GM18498 (cell line): ENCODE measurements around the gene SEMA4G.

Experiments used
- ATAC-seq: cut with Tn5 transposase; IDR thresholded peaks from one replicate; pipeline ENCODE4 v1.9.1; 2021; ENCODE audit warnings: mild to moderate bottlenecking, moderate library complexity; ENCODE audit not compliant: unreplicated experiment

The SEMA4G gene

DNA sequence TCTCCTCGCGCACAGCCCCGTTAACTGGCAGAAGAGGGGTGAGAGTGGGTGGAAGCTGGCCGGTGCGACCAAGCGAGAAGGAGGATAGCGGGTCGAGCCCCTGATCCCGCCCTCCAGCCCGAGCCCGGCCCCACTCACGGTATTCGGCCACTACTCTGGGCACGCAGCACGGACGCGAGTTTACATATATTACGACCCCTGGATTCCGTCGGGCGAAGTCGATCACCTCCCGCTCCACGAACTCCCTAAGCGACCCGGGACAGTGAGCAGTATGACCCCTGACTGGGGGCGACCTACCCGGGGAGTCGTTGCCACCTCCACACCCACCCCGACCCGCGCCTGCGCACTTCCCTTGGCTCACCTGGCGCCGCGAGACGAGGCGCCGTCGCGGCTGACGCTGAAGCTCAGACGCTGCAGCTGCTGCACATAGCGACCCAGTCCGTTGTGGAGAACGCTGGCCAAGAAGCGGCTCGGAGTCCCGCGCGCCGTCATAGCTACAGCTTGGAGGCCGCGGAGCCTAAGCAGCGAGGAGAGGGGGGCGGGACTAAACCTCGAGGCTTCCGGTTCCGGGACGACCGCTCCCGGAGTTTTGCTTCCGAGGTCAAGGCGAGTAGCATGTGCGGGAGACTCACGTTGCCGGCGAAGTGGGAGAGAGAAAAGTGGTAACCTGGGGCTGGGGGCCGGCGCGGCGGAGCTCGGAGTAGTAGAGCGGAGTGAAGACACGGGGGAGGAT, 17.8 kb downstream of the SEMA4G start, which contains the start of the genes MRPL43 and TWNK:
Gene MRPL43 (minus strand): TSS at position 546 of the 733 bp plus-strand sequence. CDS start 54 bp downstream, at position 492.
Gene TWNK (plus strand): TSS at position 592 of the 733 bp plus-strand sequence. CDS start 668 bp downstream, outside the sequence.
- ATAC-seq = peak; percentile 87

DNA sequence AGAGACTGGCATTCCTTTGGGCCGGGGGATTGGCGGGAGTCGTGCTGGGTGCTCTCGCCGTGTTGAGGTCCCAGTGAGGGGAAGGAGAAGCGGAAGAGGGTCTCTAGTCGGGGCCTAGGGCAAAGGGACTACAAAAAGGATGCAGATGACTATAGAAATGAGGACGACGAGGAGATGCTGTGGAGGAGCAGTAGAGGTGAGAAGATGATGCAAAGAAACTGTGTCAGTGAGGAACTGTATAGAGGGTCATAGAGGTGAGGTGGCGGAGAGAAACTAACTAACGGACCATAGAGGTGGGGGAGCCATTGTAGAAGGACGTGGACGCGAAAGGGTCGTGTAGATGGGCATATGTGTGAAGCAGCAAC, 18.4 kb downstream of the SEMA4G start:
- ATAC-seq = no peak

DNA sequence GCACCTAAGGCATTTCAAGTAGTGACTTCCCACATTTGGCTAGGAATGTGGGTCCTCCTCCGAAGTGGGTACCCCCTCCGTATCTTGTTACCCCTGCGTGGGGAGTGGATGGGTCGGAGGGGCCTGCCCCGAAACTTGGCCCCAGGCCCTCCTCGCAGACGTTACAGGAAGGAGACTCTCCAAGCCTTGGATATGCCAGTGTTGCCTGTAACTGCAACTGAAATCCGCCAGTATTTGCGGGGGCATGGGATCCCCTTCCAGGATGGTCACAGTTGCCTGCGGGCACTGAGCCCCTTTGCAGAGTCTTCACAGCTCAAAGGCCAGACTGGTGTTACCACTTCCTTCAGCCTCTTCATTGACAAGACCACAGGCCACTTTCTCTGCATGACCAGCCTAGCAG, 18.9 kb downstream of the SEMA4G start:
- ATAC-seq = no peak

DNA sequence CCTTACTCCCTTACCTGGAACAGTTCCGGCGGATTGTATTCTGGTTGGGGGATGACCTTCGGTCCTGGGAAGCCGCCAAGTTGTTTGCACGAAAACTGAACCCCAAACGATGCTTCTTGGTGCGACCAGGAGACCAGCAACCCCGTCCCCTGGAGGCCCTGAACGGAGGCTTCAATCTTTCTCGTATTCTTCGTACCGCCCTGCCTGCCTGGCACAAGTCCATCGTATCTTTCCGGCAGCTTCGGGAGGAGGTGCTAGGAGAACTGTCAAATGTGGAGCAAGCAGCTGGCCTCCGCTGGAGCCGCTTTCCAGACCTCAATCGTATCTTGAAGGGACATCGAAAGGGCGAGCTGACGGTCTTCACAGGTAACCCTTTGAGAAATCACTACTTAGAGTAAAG, 19.8 kb downstream of the SEMA4G start:
- no peak for ATAC-seq

DNA sequence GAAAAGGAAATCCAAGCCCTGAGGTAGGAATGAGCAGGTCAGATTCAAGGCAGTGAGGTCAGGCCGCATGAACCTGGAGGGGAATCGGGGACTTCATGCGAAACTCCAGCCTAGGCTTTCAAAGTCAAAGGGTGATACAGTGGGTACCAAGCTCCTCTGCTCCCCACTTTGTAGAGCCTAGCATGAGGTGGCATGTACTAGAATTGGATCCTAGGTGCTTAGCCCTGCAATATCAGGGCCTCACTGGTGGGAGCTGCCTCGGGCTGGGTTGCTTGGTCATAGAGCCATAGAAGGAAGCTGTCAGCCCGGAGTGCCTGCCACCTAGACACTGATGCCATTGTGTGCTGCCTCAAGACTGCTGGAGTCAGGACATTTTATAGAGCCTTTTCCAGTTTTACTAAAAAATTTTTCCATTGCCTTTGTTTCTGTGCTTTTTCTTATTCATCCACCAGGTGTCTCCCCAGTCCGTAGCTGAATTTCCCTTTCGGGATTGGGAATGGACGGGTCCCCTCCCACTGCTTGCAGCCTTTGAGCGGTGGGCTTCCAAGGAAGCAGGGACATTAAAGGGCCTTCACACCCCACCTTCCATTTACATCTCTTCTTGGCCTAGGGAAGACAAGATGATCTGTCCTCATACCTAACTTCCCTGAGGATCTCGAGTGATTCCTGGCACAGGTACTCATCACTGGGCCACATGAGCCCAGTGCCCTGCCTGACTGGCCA, 24.8 kb downstream of the SEMA4G start:
- no peak for ATAC-seq

DNA sequence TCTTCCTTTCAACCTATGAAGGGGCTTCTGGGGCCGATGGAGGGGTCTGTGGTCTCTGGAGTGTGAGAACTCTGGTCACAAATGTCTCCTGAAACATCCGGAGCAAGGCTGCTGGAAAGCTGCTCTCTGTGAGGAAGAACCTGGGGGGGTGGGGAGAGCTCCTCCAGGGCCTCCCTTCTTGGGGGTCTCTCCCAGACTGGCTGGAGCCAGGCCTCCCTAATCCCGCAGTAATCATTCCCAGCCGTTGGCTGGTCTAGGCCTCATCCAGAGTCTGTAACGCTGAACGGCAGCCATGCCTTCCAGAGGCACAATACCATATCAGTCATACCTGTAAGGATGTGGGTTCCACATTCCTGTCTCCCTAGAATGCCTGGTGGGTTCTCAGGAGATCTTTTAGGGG, 25.9 kb downstream of the SEMA4G start:
- ATAC-seq = no peak

DNA sequence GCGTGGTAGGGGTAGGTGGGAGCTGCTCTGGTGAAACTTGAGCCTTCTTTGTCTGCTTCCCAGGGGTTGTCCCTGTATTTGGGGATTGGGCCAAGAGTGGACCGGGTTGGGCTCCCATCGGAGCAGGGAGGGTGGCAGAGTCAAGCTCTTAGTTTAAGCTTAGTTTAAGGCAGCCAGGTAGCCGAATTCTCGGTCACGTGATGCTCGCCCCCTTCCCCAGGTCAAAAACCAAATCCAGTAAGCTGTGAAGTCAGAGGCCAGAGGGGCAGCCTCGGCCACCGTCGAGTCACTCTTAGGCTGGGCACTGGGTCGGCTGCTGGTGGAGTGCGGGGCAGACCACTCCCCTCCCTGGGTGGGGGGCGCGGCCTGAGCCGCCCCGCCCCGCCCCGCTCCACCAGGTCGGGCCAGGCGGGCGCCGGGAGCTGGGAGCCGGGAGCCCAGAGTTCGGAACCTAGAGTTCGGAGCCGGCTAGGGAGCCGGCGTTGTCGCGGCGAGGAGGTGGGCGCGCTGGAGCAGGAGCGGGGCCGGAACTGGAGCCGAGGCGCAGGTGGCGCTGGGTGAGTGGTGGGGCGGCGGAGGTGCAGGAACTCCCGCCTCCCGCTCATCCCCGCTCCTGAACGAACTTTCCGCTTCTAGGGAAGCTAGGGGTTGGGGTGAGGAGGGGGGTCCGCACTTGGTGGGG, 27.5 kb downstream of the SEMA4G start:
- ATAC-seq = peak; percentile 28

DNA sequence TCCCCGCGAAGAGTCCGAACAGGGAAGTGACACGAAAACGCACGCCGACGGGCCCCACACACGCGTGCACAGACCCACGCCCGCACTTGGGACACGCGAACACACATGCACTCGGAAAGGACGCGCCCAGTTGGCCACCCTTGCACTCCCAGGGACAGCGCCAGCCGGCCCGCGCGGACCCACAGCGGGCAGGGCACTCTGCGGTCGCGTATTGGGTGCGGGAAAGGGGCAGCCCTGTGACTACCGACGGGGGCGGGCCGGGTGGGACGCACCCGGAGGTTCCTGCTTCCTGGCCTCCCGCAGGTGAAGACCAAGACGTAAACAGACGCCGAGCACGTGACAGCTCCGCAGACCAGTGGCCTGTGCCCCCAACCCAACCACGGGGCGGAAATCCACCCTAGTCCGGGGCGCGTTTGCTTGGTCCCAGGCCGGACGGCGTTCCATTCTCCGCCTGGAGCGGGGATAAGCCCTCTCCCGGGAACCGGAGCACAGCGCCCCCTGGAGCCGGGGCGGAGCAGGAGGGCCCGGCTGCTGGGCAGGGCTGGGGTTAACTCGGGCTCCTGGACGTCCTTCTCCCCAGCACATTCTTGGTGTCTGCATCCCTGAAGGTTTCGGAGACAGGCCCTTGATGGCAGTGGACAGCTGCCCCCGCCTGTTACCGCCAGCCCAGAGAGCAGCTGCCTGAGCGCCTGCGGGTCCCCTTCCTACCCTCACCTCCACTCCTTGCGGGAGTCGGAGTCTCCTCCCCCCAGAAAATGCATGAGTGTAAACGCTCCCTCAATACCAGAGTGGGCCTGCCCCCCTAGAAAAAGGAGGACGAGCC, 28.3 kb downstream of the SEMA4G start:
- peak; percentile 38 for ATAC-seq

DNA sequence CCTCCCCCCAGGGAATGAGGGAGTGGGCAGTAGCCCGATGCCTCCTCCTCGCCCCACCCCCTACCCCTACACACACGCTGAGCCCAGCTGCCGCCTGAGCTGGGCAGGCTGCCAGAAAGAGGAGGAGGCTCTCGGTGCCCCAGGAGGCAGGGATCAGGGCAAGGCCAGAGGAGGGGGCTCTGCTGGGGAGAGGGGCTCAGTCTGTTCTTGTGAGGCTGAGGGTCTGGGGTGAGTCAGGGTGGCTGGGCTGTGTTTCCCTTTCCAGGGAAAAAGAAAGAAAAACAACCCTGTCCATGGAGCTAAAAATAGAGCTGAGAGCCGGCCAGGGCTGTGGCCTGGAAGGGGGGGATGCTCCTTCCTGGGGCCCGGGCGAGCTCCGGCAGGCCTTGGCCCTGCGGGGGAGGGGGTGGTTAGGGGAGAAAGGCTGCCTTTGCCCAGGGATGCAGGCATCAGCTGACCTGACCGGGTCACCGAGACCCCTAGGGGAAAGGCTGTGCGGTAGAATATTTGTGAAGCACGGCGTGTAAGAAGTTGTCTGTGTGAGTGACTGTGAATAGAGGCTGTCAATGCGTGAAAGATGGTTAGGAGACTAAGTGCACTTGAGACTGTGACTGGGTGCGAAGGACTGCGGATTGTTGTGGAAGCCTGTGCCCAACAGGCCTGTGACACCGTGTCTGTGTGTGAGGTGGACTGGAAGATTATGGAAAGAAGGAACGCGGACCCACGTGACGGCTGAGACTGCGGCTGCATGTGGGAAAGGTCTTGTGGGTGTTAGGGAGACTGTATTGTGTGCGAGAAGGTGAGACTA, 29.1 kb downstream of the SEMA4G start:
- peak; percentile 35 for ATAC-seq

- peak; percentile 58 for ATAC-seq
These were observed 29.9 kb downstream of the SEMA4G start for GRCh38 chr10:100998991-100999741.

GRCh38 chr10:100999742-101000126, 30.4 kb downstream of the SEMA4G start, which contains the start of gene LZTS2:
TSS of gene LZTS2 (plus strand) at chr10:100999808. CDS start at chr10:101002539, 2,731 bp downstream.
- ATAC-seq = no peak

DNA sequence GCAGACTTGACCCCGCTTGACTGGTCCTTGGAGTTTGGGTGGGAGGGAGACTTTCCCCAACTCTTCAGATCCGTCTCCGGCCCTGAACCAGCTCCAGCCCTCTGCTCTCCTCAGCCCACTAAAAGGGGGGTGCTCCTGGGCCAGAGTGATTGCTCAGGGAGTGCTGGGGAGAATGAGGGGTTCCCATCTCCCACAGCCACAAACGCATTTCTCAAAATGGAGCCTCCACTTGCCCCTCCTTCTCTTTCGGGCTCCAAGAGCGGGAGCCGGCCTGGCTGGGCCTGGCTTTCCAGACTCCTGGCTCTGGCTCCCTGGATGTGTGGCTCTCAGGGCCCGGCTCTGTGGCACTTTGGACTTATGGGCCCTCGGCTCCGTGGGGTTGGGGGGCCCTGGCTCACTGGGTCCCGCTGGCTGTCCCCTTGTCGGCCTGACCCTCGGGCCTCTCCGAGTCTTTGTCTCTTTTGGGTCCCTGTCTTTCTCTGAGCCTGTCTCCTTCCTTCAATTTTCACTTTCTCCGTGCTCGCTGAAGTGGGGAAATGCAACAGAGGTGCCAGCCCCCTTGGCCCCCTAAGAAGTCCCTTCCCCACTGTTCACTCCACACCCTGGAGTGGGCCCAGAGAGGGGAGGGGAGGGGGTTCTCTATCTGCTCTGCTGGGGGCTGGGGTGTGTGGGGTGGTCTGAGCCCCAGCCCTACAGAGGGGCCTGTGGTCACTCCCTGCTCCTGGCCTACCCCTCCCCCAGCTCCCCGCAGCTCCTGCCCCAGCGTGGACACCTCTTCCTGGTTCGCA, 31.0 kb downstream of the SEMA4G start:
- ATAC-seq = no peak

DNA sequence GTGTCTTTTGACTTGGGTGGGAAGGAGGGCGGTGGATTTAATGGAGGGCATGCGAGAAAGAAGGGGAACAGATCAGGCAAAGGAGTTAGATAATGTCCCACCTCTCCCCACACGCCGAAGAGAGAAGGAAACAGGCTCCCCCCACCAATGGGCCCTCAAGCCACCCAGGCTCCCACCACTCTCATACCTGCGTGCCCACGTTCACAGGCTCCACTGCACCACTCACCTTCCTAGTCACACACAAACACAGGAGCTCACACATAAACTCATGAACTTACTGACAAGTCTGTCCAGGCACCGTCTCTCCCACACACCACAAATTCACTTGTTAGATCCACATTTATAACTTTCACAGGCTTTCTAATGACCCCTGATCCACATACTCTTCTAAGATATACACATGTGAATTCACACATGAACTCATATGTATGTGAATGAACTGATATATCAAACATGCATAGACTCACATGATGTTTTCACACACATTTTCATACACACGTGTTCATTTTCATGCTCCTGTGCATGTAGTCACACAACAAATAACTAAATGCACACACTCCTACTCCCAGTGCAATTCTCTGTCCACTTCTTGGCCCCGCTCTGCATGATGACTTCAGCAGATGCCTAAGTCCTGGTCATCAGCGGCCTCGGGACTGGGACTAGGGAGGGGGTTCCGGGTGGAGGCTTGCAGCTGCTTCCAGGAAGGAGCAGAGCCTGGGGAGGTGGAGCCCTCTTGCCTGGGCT, 31.8 kb downstream of the SEMA4G start:
- ATAC-seq = no peak

GRCh38 chr10:101001659-101002035, 32.3 kb downstream of the SEMA4G start:
- ATAC-seq = no peak

DNA sequence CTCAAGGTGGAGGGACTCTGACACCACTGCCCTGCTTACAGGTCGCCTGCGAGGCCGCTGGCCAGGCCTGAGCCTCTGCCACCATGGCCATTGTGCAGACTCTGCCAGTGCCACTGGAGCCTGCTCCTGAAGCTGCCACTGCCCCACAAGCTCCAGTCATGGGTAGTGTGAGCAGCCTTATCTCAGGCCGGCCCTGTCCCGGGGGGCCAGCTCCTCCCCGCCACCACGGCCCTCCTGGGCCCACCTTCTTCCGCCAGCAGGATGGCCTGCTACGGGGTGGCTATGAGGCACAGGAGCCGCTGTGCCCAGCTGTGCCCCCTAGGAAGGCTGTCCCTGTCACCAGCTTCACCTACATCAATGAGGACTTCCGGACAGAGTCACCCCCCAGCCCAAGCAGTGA, 33.2 kb downstream of the SEMA4G start:
- no peak for ATAC-seq

- no peak for ATAC-seq
These were observed 34.4 kb downstream of the SEMA4G start for GRCh38 chr10:101003639-101004206.

- ATAC-seq = no peak
These were observed 36.1 kb downstream of the SEMA4G start for GRCh38 chr10:101005361-101005760.
